Kidney epithelial cell (primary cell): ENCODE data around the gene TNKS1BP1. TPM values are rescaled to one million over a fixed set of nuclear protein-coding genes. Genes with fewer than 3 reads are reported as not detected.
"Not testable (repeated sequence)": the region's sequence is repeated elsewhere in the genome, so short reads cannot be mapped to it uniquely, and the experiment has no call there.

ENCODE experiments used
- DNase-seq: peaks from one replicate; pipeline ENCODE4 v3.0.0-alpha.2; 2010; ENCODE audit warnings: low read depth
- H3K27me3 ChIP-seq: 2 replicates; pipeline ENCODE4 v1.6.0; 2011; ENCODE audit warnings: low read length; ENCODE audit not compliant: control insufficient read depth, insufficient read depth
- H3K36me3 ChIP-seq: 2 replicates; pipeline ENCODE4 v1.5.1; 2011; ENCODE audit warnings: low read length; ENCODE audit not compliant: control insufficient read depth, insufficient read depth
- H3K4me3 ChIP-seq: 2 replicates; pipeline ENCODE4 v1.5.1; 2011; ENCODE audit warnings: low read depth, mild to moderate bottlenecking, control low read depth, low read length
- total RNA-seq: library from RNA; depleted of rRNA; stranded (reverse); fragments of >200 nt; gene quantifications from 2 replicates; pipeline ENCODE4 v1.2.3, GENCODE V29; 2015
- TF ChIP-seq, protein P1 (sequence below): IDR thresholded peaks from 2 replicates; pipeline ENCODE4 v1.5.1; 2011; ENCODE audit warnings: mild to moderate bottlenecking, moderate library complexity, low read length, control low read depth, inconsistent platforms; ENCODE audit not compliant: insufficient read depth, poor library complexity, severe bottlenecking

TNKS1BP1 gene
- total RNA-seq, 1 donor from 2014 or later, result 93.2 TPM

DNA sequence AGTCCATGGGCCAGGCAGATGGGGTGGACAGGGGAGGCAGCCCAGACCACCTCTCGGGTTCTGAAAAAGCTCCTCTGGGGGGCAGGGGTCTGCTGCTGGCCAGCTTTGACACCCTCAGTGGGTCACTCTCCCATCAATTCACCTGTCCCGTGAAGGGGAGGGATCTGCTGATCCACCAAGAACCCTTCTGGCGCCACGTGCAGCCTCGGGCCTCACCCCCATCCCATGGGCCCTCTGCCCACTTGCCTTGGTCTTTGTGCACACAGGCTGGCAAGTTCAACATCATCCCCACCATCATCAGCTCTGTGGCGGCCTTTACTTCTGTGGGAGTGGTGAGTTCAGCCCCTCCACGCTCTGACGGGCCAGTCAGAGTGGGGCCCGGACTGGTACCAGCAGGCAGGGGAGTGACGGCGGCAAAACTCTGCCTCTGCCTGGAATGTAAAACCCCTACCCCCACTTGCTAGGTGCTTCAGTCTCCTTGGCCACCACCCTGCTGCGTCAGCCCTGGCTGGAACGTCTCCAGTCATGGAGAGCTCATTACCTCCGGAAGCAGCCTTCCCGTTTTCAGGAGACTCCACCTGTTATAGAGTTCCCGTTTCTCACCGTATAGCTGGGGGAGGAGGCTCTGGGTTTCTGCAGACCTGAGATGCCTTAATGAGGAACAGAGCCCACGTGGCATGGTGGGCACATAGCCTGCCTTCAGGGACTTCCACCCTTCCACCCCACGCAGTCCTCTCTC, 43.5 kb upstream of the TNKS1BP1 start:
- H3K4me3 ChIP-seq, result no peak overlapping the region
- H3K36me3 ChIP-seq, result no peaks in the 10 kb centered on the region
- TF ChIP-seq, protein P1, sequence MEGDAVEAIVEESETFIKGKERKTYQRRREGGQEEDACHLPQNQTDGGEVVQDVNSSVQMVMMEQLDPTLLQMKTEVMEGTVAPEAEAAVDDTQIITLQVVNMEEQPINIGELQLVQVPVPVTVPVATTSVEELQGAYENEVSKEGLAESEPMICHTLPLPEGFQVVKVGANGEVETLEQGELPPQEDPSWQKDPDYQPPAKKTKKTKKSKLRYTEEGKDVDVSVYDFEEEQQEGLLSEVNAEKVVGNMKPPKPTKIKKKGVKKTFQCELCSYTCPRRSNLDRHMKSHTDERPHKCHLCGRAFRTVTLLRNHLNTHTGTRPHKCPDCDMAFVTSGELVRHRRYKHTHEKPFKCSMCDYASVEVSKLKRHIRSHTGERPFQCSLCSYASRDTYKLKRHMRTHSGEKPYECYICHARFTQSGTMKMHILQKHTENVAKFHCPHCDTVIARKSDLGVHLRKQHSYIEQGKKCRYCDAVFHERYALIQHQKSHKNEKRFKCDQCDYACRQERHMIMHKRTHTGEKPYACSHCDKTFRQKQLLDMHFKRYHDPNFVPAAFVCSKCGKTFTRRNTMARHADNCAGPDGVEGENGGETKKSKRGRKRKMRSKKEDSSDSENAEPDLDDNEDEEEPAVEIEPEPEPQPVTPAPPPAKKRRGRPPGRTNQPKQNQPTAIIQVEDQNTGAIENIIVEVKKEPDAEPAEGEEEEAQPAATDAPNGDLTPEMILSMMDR, result no peak
- DNase-seq, result no peak
- H3K27me3 ChIP-seq, result no peaks in the 10 kb centered on the region

DNA sequence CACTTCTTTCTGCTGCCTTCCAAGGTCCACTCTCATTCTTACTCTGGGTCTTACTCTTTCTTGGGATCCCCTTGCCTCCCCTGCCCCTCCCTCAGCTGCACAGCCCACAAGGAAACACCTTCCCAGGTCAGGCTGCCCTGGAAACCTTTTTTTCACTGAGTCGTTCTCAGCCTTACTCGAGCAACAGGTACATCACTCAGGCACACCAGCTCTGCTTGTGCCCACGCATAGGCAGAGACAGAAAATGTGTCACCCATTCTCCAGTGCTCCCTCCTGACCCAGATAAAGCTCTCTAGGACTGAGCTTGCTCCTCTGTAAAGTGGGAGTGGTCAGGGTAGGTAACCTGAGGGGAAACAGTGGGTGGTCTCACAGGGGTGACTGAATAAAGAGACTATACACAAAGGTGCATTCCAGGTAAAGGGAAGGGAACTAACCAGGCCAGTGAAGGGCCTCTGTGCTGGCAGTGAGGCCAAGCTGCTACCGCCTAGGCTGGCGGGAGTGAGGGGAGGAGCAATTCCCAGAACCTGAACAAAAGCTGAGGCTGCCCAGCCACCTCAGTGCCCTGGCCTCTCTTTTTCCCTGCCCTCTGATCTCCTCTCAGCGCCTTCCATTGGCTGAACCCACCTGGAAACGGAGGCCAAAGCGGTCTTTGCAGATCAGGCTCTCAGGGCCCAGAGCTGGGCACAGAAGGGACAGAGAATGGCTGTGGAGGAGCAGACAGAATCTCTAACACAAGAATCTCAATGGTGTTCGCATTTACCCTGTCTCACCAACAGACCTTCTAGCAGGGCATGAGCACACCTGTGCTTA, 40.3 kb upstream of the TNKS1BP1 start:
- DNase-seq, result no peak
- Histone ChIP-seq H3K36me3 (no peaks in the 10 kb centered on the region), H3K4me3 (no peak overlapping the region), H3K27me3 (no peaks in the 10 kb centered on the region)
- TF ChIP-seq, protein P1, result no peak

DNA sequence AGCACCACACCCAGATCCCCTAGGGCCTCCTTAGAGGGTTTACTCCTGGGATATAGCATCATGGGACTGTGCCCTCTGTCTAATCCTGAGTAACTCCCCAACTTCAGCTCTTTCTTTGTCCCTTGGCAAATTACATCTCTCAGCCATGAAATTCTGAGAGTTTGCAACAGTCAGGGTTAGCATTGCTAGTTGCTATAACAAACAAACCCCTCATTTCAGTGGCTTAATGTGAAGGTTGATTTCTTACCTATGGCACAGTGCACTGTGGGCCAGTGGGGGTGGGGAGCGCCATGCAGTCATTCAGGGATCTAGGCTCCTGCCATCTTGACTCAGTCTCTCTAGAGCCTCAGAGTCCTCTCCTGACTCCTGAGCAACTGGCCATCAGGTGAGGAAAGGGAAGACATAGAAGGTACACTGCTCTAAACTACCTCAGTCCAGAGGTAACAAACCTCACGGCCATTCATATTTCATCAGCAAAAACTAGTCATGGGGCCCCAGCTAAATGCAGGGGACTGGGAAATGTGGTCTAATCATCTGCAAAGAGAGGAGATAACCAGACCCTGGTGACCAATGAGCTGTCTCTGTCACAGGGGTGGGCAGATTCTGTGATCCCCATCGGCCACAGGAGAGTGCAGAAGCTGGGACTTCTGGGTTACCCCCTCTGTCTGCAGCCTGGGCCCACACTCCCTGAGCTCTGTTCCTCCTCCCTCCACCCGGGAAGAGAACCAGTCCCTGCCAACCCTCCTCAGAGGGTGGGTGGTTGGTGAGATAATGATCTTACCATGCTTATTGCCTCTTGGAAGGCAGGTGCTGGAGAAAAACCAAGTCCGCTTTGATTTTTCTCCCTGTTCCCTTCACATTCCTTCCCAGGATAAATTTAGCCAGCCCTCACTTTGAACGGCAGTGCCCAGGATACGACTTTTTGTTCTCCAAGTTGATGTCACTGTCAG, 38.7 kb upstream of the TNKS1BP1 start:
- Histone ChIP-seq H3K4me3 (no peak overlapping the region), H3K27me3 (no peaks in the 10 kb centered on the region), H3K36me3 (no peaks in the 10 kb centered on the region)
- TF ChIP-seq, protein P1, result no peak
- DNase-seq, result no peak

DNA sequence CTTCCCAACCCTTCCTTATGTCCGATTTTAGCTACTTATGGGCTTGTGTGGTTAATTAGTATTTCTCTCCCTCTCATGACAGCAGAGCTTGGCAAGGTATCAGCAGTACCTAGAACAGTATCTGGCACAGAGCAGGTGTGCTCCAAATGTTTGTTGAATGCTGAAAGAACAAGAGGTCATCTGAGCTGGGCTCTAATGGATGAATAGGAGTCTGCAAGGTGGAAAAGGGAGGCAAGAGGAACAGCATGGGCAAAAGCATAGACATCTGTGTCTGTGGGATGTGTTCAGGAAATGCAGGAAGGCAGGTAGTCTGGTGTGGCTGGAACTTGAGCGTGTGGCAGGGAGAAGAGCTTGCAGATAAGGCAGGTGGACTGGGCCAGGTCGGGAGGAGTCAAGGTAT, 37.2 kb upstream of the TNKS1BP1 start:
- DNase-seq, result no peak
- no peaks in the 10 kb centered on the region for H3K27me3 ChIP-seq
- TF ChIP-seq, protein P1, result no peak
- H3K4me3 ChIP-seq, result no peak overlapping the region
- no peaks in the 10 kb centered on the region for H3K36me3 ChIP-seq

DNA sequence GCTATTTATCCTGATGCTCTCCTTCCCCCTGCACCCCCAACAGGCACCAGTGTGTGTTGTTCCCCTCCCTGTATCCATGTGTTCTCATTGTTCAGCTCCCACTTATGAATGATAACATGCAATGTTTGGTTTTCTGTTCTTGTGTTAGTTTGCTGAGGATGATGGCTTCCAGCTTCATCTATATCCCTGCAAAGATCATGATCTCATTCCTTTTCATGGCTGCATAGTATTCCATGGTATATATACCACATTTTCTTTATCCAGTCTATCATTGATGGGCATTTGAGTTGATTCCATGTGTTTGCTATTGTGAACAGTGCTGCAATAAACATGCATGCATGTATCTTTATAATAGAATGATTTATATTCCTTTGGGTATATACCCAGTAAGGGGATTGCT, 36.7 kb upstream of the TNKS1BP1 start:
- H3K36me3 ChIP-seq, DNase-seq, H3K27me3 ChIP-seq, H3K4me3 ChIP-seq: not testable (repeated sequence)

DNA sequence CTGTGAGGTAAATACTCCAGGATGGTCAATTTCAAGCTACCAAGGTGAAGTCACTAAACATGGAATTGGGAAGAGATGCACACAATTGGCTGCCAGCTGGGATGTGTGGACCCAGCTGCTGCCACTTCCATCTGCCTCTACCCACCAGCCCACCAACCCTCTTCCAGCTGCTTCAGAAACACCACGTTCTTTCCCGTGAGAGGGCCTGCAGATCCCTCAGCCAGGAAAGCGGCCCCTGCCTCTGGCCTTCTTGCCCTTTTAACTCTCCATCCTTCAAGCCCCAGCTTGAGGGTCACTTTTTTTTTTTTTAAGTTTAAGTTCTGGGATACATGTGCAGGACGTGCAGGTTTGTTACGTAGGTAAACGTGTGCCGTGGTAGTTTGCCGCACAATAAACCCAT, 36.2 kb upstream of the TNKS1BP1 start:
- no peak for DNase-seq
- Histone ChIP-seq H3K36me3 (no peaks in the 10 kb centered on the region), H3K27me3 (no peaks in the 10 kb centered on the region), H3K4me3 (no peak overlapping the region)
- TF ChIP-seq, protein P1, result no peak
